GM04503 (cell line): ENCODE results near the gene ROPN1B.
A peak's percentile ranks its signal among the peaks of the same experiment; 100 is the strongest.
"Not testable (repeated sequence)": the region's sequence is repeated elsewhere in the genome, so short reads cannot be mapped to it uniquely, and the experiment has no call there.

ENCODE experiments used
- DNase-seq: peaks from one replicate; pipeline ENCODE4 v3.0.0-alpha.2; 2012; ENCODE audit warnings: low read depth

Gene ROPN1B

DNA sequence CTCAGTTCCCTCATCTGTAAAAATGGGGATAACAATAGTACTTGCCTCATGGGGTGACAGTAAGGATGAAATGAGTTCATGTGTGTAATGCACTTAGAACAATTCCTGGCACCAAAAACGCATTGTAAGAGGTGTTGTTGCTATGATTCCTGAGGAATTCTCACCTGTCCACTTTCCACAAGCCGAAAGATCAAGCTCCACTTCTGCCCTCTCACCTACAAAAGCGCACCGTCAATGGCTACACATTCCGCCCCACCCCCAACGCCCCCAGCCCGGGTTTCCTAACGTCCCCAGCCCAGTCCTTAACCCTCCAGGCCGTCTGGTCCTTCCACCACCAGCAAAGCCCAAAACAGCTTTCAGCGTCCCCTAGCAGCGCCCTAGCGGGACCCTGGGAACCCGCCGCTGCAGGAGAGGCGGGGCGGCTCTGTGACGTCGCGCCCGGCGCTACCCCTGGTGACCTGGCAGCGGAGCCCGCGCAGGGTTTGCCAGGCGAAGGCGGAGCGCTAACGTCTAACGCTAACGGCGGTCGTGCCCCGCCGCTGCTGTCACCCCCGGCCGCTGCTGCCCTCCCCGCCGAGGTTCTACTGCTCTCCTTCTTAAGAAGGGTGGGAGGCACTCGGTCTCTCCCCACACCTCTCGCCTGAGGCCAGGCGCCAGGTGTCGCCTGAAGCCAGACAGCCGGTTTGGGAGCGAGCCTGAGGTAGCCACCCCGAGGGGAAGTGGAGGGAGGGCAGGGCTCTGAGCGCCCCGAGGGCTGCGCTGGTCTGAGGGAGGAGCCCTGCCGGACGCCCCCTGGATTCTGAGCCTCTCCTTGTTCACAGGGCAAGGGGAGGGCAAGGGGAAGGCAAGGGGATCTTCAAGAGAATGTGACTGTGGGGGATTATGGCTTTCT, at the start of gene ROPN1B:
ROPN1B (plus strand) TSS at position 478 of the 892 bp plus-strand sequence. CDS start 2,877 bp downstream, outside the sequence.
- not testable (repeated sequence) for DNase-seq

DNA sequence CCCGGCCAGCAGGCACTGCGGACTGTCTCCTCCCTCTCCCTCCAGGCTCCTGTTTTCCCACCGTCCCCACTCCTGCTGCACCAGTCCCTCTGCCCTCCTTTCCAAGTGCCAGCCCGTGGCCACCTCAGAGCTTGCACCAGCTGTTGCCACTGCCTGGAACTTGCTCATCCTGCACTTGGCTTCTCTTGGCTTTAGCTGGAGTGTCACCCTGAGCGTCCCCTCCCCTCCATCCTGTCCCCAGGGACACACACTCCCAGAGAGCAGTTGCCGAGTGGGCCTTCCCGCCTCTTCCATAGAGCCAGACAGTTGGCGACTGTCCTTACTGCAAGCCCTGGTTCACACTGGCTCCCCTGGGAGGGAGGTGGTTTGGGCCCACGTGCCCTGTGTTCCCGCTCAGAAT, 48.8 kb upstream of the ROPN1B start:
- DNase-seq, result not testable (repeated sequence)

DNA sequence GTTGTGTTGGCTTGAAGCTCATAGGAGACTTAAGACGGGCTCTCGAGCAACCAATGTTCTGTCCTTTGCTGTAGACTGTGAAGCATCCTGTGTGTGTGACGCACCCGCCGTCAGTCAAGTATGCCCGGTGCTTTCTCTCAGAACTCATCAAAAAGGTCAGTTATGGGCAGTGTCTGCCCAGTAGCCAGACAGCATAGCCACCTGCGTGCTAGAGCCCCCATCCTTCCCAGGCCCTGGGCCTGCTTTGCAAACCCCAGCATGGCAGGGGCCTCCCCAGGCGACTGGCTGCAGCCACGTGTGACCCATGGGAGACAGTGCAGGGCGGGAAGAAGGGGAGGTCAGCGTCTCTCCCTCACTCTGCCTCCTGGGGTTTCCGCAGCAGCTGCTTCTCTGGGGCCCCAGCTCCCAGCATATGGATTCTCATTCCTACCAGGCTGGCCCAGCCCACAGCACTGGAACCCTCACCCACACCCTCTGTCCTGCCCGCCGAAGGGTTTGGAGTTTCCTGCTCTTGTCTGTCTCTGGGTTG, 48.2 kb upstream of the ROPN1B start:
- DNase-seq, result not testable (repeated sequence)

DNA sequence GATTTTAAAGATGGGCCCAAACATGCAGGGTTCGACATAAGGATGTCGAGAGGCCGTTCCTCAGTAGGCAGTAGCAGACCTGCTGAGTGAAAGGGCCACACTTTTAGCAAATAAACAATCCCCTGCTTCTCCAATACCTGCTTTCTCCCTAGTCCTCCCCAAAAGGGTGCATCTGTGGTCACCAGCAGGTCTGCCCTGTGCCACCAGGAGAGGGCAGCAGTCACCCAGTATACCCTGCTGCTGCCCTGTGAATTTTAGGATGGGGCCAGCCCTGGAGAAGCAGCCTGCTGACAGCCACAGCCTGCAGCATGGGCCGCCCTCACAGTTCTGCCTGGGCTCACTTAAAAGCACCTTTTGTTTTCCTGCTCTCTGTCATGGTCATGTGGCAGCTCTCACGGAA, 47.3 kb upstream of the ROPN1B start:
- DNase-seq, result not testable (repeated sequence)

DNA sequence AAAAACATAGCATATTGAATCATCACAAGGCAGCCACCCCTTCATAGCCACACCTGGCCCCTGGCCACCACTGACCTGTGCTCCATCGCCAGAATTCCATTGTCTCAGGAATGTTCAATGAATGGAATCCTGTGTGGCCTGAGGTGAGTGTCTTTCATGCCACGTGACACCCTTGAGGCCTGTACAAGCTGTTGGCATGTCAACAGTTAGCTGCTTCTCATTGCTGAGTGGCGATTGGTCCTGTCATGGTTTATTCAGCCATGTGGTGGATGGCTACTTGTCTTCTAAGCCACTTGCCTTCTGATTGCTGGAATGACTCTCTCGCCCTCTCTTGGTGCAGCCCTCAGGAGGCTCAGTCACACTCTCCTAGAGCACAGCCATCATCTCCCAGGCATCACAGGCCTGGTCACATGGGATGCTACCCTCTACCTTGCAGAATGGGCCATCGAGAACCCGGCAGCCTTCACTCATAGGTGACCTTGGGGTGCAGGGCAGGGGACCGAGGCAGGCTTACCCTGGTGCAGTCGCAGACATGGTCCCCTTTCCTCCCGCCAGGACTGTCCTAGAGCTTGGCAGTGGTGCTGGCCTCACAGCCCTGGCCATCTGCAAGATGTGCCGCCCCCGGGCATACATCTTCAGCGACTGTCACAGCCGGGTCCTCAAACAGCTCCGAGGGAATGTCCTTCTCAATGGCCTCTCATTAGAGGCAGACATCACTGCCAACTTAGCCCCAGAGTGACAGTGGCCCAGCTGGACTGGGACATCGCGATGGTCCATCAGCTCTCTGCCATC, 45.5 kb upstream of the ROPN1B start:
- DNase-seq, result not testable (repeated sequence)

DNA sequence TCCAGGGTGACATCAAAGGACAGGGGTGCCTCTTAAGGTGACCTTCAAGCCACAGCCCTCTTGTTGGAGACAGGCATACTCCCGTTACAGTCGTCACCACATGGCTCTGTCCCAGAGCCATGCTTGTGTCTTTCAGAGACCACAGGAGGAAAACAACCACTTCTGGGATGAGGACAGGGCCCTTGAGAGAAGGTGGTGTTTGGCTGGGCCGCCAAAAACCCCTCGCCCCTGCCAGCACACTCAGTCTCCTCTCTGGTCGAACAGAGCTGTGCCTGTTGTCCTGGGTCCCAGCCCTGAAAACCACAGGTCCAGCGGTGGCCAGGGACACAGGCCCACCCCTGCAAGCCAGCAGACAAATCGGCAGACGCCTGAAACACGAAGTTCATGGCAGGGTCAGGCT, 44.7 kb upstream of the ROPN1B start:
- DNase-seq, result not testable (repeated sequence)

DNA sequence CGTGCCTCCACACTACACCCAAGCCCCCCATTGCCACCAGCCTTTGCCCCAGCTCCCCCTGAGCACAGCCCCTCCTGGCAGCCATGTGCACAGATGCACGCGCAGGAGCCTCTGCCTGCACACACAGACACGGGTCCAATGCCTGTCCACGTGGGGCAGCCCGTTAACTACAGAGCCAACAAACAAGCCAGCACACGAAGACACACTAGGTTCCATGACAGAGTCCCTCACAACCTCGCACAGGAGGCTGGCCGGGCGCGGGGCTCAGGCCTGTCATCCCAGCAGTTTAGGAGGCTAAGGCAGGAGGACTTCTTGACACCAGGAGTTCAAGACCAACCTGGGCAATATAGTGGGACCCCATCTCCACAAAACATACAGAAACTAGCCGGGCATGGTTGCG, 43.3 kb upstream of the ROPN1B start:
- not testable (repeated sequence) for DNase-seq

DNA sequence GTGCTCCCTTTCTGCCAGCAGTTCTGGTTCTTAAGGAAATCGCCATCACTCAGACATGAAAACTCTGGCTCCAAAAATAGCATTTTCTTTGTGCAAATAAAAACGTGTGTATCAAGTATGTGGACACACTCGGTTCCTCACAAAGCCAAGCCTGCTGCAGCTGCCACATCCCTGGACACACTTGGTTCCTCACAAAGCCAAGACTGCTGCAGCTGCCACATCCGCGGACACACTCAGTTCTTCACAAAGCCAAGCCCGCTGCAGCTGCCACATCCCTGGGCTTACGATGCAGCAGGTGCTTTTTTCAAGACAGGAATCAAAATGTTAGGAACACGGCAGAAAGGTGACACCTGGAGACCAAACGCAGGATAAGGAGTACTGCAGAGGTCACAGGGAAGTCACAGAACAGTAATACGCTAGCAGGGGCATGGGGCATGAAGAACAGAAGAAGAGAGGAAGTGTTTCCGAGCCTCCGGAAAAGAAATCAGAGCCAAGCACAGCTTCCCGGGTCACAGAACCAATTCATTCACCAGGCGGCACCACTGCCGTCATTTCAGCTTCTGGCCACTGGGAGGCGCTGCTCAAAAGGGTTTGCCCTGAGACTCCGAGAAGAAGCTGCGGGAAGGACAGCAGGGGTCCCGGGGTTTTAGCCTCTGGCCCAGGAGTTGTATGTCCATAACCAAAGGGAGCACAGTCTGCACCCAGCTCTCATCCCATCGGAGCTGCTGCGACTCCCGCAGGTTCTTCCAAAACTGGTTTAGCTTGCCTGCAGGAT, 40.0 kb upstream of the ROPN1B start:
- DNase-seq, result not testable (repeated sequence)

DNA sequence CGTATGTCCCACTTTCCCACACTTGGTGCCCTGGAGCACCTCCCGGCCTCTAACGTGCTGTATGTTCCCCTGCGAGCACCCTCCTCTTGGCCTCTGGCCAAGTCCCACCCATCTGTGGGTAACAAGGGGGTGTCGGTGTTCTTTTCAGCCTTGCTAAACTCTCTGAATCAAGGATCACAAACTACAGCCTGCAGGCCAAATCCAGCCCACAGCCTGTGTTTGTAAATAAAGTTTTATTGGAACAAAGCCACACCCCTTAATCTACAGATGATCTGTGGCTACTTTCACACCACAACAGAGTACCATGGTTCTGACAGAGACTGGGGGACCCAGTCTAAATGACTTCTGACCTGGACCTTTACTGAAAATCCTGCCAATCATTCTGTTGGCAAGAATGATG, 39.2 kb upstream of the ROPN1B start:
- DNase-seq, result not testable (repeated sequence)

DNA sequence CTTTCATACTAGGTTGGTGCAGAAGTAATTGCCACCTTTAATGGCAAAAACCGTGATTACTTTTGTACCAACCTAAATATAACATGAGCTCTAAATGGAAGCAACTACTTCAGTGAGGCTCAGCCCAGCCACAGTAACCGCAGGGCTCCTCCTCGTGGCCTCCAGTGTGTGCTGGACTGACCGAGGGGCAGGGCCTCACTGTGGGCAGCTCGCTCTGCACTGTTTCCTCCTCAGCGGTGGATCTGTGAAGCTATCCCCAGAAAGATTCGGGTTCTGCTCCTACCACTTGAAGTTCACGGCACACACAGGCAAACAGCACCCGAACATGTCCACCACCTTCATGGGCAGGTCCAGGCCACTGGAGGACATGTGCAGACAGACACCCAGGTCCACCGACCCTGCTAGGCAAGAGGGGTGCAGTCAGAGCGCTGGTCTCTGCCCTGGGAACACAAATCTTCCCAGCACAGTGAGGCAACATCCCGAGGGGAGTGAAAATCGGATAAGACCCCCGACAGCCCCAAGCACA, 37.6 kb upstream of the ROPN1B start:
- DNase-seq, result not testable (repeated sequence)

DNA sequence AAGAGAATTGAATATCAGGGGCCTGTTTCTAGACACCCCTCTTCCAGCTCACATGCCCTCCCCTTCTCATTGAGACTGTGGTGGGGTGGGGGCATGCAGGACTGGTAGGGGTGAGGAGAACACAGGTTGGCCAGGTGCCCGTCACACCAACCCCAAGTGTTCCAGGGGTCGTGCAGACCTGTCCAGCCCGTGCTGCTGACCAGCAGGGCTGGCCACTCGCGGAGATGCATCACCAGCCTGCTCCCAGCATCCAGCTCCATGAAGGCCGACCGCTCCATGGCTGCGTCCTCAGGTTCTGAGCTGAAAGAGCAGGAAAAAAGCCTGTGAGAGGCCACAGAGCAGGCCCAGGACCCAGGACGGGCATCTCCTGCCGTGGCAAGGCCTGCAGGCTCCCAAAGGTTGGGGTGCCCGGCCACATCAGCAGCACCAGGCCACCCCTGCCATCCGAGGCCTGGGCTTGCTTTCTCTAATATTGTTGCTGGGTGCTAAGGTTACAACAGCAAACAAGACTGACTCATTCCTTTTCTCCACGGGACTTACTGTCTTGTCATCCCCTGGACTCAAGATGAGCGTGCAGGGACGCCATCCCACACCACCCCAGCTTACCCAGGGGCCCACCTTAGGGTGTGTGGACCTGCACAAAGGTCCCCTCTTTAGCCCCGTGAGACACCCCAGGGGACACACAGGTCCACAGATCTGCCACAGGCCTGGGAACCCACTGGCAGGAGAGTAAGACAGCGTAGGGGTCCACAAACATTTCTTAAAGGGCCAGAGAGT, 35.4 kb upstream of the ROPN1B start:
- not testable (repeated sequence) for DNase-seq

DNA sequence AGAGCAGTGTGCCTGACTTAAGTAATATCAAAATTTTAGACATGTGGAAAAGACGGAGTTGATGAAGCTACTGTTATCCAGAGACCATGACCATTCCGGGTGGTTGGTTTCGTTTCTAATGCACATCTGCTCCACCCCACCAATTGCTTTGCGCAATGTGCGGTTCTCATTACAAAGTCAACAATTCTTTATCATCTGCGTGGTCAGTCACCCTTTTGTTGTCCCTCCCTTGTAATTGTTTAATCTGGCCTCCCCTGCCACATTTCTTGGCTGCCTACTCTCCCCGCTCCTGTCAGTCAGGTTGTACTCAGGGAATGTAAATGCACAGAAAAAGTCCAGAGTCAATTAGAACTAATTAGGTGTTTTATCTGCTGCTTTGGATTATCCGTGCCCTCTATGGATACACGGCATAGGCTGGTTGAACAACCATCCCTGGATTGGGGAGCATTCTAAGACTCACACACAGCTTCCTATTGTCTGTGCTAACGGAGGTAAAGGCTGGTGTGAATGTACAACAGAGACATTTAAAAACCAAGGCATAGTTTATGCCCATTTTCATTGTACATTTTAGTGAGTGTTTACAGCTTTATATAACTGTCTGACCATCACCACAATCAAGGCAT, 33.6 kb upstream of the ROPN1B start:
- DNase-seq, result not testable (repeated sequence)

DNA sequence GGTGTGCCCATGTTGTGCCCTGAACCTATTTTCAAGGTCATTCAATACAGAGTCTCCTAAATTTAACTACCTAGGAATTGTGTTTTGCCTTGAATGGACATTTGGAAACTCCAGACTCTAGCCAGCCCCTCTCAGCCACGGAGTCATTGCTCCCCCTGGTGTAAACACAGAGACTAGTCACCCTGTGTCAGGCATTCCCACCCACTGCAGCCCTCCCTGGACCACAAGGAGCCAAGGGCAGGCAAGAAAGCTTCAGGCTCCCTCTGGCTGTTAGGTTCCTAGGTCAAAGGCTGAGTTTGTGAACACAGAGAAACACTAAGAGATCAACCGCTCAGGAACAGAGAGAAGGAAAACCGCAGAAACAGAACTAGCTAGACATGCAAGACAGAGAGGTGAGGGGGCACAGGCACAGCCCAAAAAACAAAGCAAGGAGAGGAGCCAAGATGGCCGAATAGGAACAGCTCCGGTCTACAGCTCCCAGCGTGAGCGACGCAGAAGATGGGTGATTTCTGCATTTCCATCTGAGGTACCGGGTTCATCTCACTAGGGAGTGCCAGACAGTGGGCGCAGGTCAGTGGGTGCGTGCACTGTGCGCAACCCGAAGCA, 32.7 kb upstream of the ROPN1B start:
- not testable (repeated sequence) for DNase-seq

DNA sequence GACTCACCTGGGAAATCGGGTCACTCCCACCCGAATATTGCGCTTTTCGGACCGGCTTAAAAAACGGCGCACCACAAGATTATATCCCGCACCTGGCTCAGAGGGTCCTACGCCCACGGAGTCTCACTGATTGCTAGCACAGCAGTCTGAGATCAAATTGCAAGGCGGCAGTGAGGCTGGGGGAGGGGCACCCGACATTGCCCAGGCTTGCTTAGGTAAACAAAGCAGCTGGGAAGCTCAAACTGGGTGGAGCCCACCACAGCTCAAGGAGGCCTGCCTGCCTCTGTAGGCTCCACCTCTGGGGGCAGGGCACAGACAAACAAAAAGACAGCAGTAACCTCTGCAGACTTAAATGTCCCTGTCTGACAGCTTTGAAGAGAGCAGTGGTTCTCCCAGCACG, 32.1 kb upstream of the ROPN1B start:
- not testable (repeated sequence) for DNase-seq

DNA sequence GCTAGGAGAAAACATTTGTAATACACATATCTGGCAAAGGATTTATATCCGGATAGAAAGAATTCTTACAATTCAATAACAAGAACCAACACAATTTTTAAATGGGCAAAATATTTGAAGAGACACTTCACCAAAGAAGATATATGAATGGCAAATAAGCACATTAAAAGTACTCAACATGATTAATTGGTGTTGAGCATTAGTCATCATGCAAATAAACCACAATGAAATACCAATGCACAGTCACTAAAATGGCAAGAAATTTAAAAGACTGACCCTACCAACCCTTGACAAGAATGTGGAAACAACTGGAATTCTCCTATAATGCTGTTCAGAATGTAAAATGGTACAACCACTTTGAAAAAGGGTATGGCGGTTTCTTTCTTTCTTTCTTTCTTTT, 21.2 kb upstream of the ROPN1B start:
- peak; percentile 47 for DNase-seq

DNA sequence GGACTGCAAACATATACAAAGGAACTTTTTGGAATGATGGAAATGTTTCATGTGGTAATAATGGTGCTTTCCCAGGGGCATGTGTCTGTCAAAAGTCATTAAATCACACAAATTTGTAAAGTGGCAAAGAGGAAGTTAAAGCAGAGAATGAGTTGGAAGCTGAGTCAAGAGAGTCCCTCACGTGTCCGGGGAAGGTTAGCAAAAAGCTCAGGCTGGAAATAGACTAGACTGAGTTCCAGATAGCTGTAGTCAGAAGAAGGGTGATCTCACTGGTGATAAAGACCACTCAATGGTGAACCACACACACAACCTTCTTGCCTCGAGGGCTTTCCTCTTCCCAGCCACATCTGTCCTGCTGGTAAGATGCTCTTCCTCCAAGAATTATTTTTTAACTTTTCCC, 20.1 kb upstream of the ROPN1B start:
- DNase-seq, result peak; percentile 27

DNA sequence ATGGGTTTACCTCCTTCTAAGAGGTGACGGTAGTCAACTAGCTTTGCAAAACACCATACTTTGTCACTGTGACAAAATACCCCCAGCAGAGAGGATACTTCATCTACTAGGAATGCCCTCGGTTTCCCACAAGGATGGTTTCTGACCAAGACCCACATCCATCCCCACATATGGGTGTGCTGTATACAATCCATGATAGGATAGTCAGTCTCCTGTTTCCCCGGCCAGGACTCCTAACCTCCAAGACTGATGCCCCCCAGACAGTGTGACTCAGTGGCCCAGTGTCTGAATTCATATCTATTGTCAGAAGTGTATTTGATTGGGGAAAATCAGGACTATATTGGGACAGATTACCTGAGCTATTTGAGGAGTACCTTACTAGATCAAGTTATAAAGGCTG, 17.8 kb upstream of the ROPN1B start:
- DNase-seq, result not testable (repeated sequence)

DNA sequence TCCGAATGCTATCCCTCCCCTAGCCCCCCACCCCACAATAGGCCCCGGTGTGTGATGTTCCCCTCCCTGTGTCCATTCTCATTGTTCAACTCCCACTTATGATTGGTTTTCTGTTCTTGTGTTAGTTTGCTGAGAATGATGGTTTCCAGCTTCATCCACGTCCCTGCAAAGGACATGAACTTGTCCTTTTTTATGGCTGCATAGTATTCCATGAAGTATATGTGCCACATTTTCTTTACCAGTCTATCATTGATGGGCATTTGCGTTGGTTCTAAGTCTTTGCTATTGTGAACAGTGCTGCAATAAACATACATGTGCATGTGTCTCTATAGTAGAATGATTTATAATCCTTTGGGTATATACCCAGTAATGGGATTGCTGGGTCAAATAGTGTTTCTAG, 12.0 kb upstream of the ROPN1B start:
- not testable (repeated sequence) for DNase-seq

DNA sequence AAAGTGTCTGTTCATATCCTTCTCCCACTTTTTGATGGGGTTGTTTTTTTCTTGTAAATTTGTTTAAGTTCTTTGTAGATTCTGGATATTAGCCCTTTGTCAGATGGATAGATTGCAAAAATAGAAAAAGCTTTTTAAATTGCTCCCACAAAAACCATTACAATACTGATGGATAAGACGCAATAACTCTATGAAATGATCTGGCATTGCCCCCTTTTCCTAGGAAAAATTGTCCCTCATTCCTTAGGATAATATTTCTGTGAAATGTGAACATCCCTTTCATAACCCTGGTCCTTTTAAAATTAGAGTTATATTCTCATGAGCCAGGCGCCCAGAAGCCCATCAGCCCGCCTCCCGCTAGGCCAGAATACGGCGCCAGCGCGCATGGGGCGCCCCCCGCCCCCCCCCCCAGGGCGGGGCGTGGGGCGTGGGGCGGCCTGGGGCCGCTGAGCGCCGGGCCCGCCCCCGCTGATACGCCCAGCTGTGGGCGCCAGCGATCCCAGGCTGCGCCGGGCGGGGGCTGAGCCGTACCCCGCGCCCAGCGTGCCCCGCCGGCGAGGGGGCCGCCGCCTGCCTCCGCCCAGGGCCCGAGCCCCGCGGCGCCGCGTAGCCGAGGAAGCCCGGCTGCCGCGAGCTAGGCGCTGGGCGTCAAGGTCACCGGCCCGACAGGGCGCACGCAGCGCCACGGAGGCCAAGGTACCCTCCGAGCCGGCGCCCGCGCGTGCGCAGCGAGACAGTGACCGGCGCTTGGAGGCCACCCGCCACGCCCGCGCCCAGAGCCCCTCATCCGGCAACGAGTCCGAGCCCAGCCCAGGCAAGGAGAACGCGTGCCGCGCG, 11.1 kb upstream of the ROPN1B start:
- no peak for DNase-seq
